ENCODE results near the gene DNAH5.
"Not testable (repeated sequence)": the region's sequence is repeated elsewhere in the genome, so short reads cannot be mapped to it uniquely, and the experiment has no call there.

DNAH5 gene

GRCh38 chr5:13830536-13830935 lies 114.0 kb downstream of the DNAH5 start:
- Histone ChIP-seq H3K4me3 (ENCODE audit: low read depth, low read length) (no peak overlapping the region), H3K36me3 (replicated peaks) (no peaks in the 10 kb centered on the region), H3K27ac (no peak overlapping the region), H3K27me3 (replicated peaks) (no peaks in the 10 kb centered on the region)
- no peak for DNase-seq
- no peak for TF ChIP-seq CTCF (IDR thresholded peaks at IDR 0.05; ENCODE audit: low read depth, low read length, missing control alignments)
- in situ Hi-C loops (cut with HindIII; ENCODE audit: low pct_ligation_motif_present, low sequenced_read_pairs) = no loop called here

- no peak for DNase-seq
- H3K27ac ChIP-seq = no peak overlapping the region
- in situ Hi-C loops (cut with HindIII; ENCODE audit: low pct_ligation_motif_present, low sequenced_read_pairs) = no loop called here
- no peaks in the 10 kb centered on the region for H3K36me3 ChIP-seq (replicated peaks)
- no peak overlapping the region for H3K4me3 ChIP-seq (ENCODE audit: low read depth, low read length)
- TF ChIP-seq CTCF (IDR thresholded peaks at IDR 0.05; ENCODE audit: low read depth, low read length, missing control alignments) = no peak
- no peaks in the 10 kb centered on the region for H3K27me3 ChIP-seq (replicated peaks)
These were observed 123.1 kb downstream of the DNAH5 start for GRCh38 chr5:13821366-13821765.

- Histone ChIP-seq H3K27ac (no peak overlapping the region), H3K27me3 (replicated peaks) (no peaks in the 10 kb centered on the region), H3K36me3 (replicated peaks) (no peaks in the 10 kb centered on the region), H3K4me3 (ENCODE audit: low read depth, low read length) (no peak overlapping the region)
- in situ Hi-C loops (cut with HindIII; ENCODE audit: low pct_ligation_motif_present, low sequenced_read_pairs) = no loop called here
- no peak for TF ChIP-seq CTCF (IDR thresholded peaks at IDR 0.05; ENCODE audit: low read depth, low read length, missing control alignments)
- no peak for DNase-seq
These were observed 128.4 kb downstream of the DNAH5 start for GRCh38 chr5:13816126-13816525.

- Histone ChIP-seq H3K36me3 (replicated peaks) (no peaks in the 10 kb centered on the region), H3K27me3 (replicated peaks) (no peaks in the 10 kb centered on the region), H3K27ac (no peak overlapping the region), H3K4me3 (ENCODE audit: low read depth, low read length) (no peak overlapping the region)
- peak; percentile 0 for DNase-seq
- in situ Hi-C loops (cut with HindIII; ENCODE audit: low pct_ligation_motif_present, low sequenced_read_pairs) = no loop called here
- peak; percentile 2 for TF ChIP-seq CTCF (IDR thresholded peaks at IDR 0.05; ENCODE audit: low read depth, low read length, missing control alignments)
These were observed 130.2 kb downstream of the DNAH5 start for GRCh38 chr5:13814301-13814700.

- no peaks in the 10 kb centered on the region for H3K36me3 ChIP-seq (replicated peaks)
- no peaks in the 10 kb centered on the region for H3K27me3 ChIP-seq (replicated peaks)
- no peak overlapping the region for H3K4me3 ChIP-seq (ENCODE audit: low read depth, low read length)
- in situ Hi-C loops (cut with HindIII; ENCODE audit: low pct_ligation_motif_present, low sequenced_read_pairs) = no loop called here
- no peak for DNase-seq
- no peak overlapping the region for H3K27ac ChIP-seq
- TF ChIP-seq CTCF (IDR thresholded peaks at IDR 0.05; ENCODE audit: low read depth, low read length, missing control alignments) = no peak
These were observed 134.6 kb downstream of the DNAH5 start for GRCh38 chr5:13809921-13810320.

GRCh38 chr5:13804336-13804735 lies 140.2 kb downstream of the DNAH5 start:
- no peaks in the 10 kb centered on the region for H3K36me3 ChIP-seq (replicated peaks)
- DNase-seq = no peak
- in situ Hi-C loops (cut with HindIII; ENCODE audit: low pct_ligation_motif_present, low sequenced_read_pairs) = no loop called here

GRCh38 chr5:13798569-13798968 lies 145.9 kb downstream of the DNAH5 start:
- H3K36me3 ChIP-seq (replicated peaks); in situ Hi-C loops (cut with HindIII; ENCODE audit: low pct_ligation_motif_present, low sequenced_read_pairs); H3K27me3 ChIP-seq (replicated peaks); H3K4me3 ChIP-seq (ENCODE audit: low read depth, low read length); DNase-seq; H3K27ac ChIP-seq: not testable (repeated sequence)

More at GRCh38 chr5:13804336-13804735, 140.2 kb downstream of the DNAH5 start:
- no peak overlapping the region for H3K4me3 ChIP-seq (ENCODE audit: low read depth, low read length)
- H3K27me3 ChIP-seq (replicated peaks) = no peaks in the 10 kb centered on the region
- H3K27ac ChIP-seq = no peak overlapping the region
- TF ChIP-seq CTCF (IDR thresholded peaks at IDR 0.05; ENCODE audit: low read depth, low read length, missing control alignments) = no peak
